Lung (tissue), 12 donors: ENCODE measurements around the gene VEPH1. TPM values are rescaled to one million over a fixed set of nuclear protein-coding genes. Genes with fewer than 3 reads are reported as not detected.

Experiments used
- ATAC-seq: fragments of 200-7000 bp; cut with Tn5 transposase; one replicate; pipeline ENCODE4 v1.9.1; 2020; ENCODE audit warnings: moderate number of reproducible peaks; ENCODE audit not compliant: insufficient read depth, low FRiP score
- DNase-seq, 3 donors: peaks; one replicate each; pipeline ENCODE4 v3.0.0-alpha.2; 2013 to 2017
- H3K27ac ChIP-seq, 2 donors: one replicate each; pipeline ENCODE4 v1.5.1; 2013; ENCODE audit warnings: mild to moderate bottlenecking in 2 of 2, moderate library complexity in 2 of 2, control low read depth in 1 of 2, inconsistent platforms in 1 of 2, low read depth in 1 of 2, low read length in 1 of 2
- H3K27me3 ChIP-seq, 3 donors: one replicate each; pipeline ENCODE4 v1.5.1; 2013; ENCODE audit warnings: low read length in 2 of 3; ENCODE audit not compliant: control insufficient read depth in 3 of 3, insufficient read depth in 3 of 3
- H3K36me3 ChIP-seq, 4 donors: one replicate each; pipeline ENCODE4 v1.5.1; 2013; ENCODE audit warnings: low read length in 4 of 4, mild to moderate bottlenecking in 1 of 4, moderate library complexity in 1 of 4; ENCODE audit not compliant: control insufficient read depth in 4 of 4, insufficient read depth in 4 of 4
- H3K4me1 ChIP-seq, 5 donors: one replicate each; pipeline ENCODE4 v1.5.1; 2013; ENCODE audit warnings: low read length in 5 of 5, mild to moderate bottlenecking in 2 of 5, moderate library complexity in 1 of 5; ENCODE audit not compliant: control insufficient read depth in 5 of 5, insufficient read depth in 5 of 5
- H3K4me3 ChIP-seq: one replicate; pipeline ENCODE4 v1.5.1; 2013; ENCODE audit warnings: mild to moderate bottlenecking, control low read depth, moderate library complexity
- H3K9ac ChIP-seq, 2 donors: one replicate each; pipeline ENCODE4 v1.5.1; 2013; ENCODE audit warnings: low read length in 2 of 2, control low read depth in 1 of 2; ENCODE audit not compliant: insufficient read depth in 1 of 2
- H3K9me3 ChIP-seq, 4 donors: one replicate each; pipeline ENCODE4 v1.5.1; 2013; ENCODE audit warnings: low read length in 3 of 4, mild to moderate bottlenecking in 1 of 4, moderate library complexity in 1 of 4; ENCODE audit not compliant: control insufficient read depth in 4 of 4, insufficient read depth in 3 of 4
- WGBS, 2 donors: extraction: QIAGEN DNeasy Blood & Tissue Kit; methylation state at CpG; one replicate each; pipeline ENCODE4 v1.1.7; 2013; 5-methylcytosine and 5-hydroxymethylcytosine counted together
- polyA plus RNA-seq, 2 donors: library from polyadenylated mRNA; stranded (reverse); fragments of 200-250 nt; gene quantifications; one replicate each; pipeline ENCODE4 v1.2.1, GENCODE V29; 2013
- total RNA-seq, 2 donors: library from RNA; depleted of rRNA in 1 of 2; stranded (reverse); fragments of >200 nt in 1 of 2; gene quantifications; one replicate each; pipeline ENCODE4 v1.2.1, GENCODE V29; 2014 to 2021
- TF ChIP-seq, protein P1 (sequence below): IDR thresholded peaks from 2 replicates; pipeline ENCODE4 v1.5.1; 2012; ENCODE audit warnings: mild to moderate bottlenecking; ENCODE audit errors: control extremely low read depth, extremely low read depth
- donor health status: control.
- donor health status: control.
- donor health status: Bipolar disorder and iron deficiency.
- donor health status: healthy.
- donor health status: DM: yes; HTN: yes; CAD: no.

VEPH1 gene
- total and polyA plus RNA-seq, 4 donors: 14.6 to 237 (median 65.5) TPM

GRCh38 chr3:157460253-157460652 lies 43.0 kb downstream of the VEPH1 start:
- TF ChIP-seq, protein P1, sequence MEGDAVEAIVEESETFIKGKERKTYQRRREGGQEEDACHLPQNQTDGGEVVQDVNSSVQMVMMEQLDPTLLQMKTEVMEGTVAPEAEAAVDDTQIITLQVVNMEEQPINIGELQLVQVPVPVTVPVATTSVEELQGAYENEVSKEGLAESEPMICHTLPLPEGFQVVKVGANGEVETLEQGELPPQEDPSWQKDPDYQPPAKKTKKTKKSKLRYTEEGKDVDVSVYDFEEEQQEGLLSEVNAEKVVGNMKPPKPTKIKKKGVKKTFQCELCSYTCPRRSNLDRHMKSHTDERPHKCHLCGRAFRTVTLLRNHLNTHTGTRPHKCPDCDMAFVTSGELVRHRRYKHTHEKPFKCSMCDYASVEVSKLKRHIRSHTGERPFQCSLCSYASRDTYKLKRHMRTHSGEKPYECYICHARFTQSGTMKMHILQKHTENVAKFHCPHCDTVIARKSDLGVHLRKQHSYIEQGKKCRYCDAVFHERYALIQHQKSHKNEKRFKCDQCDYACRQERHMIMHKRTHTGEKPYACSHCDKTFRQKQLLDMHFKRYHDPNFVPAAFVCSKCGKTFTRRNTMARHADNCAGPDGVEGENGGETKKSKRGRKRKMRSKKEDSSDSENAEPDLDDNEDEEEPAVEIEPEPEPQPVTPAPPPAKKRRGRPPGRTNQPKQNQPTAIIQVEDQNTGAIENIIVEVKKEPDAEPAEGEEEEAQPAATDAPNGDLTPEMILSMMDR: no peak
- WGBS, 2 donors: 68 to 75% methylated on average over 2 of the region's 2 CpGs
- Histone ChIP-seq H3K36me3 (peaks cover 0 to 4% (median 0%) of the 10 kb centered on the region in 4 donors), H3K9me3 (no peaks in the 10 kb centered on the region), H3K27me3 (no peaks in the 10 kb centered on the region), H3K4me3 (no peak overlapping the region), H3K4me1 (no peaks in the 10 kb centered on the region), H3K9ac (no peak overlapping the region), H3K27ac (no peak overlapping the region)
- no peak for DNase-seq
- ATAC-seq: no peak

- TF ChIP-seq, protein P1: no peak
- WGBS, 2 donors: 73 to 81% methylated on average over 2 of the region's 2 CpGs
- ATAC-seq (no peak), DNase-seq (no peak)
- Histone ChIP-seq H3K9ac (no peak overlapping the region), H3K27me3 (no peaks in the 10 kb centered on the region), H3K4me3 (no peak overlapping the region), H3K36me3 (peaks cover 0 to 4% (median 0%) of the 10 kb centered on the region in 4 donors), H3K4me1 (no peaks in the 10 kb centered on the region), H3K9me3 (no peaks in the 10 kb centered on the region), H3K27ac (no peak overlapping the region)
These were observed 43.5 kb downstream of the VEPH1 start for GRCh38 chr3:157459706-157460105.

- H3K4me3 ChIP-seq: no peak overlapping the region
- H3K9ac ChIP-seq: no peak overlapping the region
- TF ChIP-seq, protein P1: no peak
- H3K9me3 ChIP-seq: no peaks in the 10 kb centered on the region
- no peaks in the 10 kb centered on the region for H3K36me3 ChIP-seq
- no peak for DNase-seq
- H3K27me3 ChIP-seq: no peaks in the 10 kb centered on the region
- no peak overlapping the region for H3K27ac ChIP-seq
- no peak for ATAC-seq
- WGBS, 2 donors: 78 to 98% methylated on average over 1 of the region's 1 CpG
- no peaks in the 10 kb centered on the region for H3K4me1 ChIP-seq
These were observed 49.4 kb downstream of the VEPH1 start for GRCh38 chr3:157453824-157454223.

- WGBS, 2 donors: 31 to 58% methylated on average over 3 of the region's 3 CpGs
- Histone ChIP-seq H3K9ac (no peak overlapping the region), H3K27me3 (no peaks in the 10 kb centered on the region), H3K27ac (no peak overlapping the region), H3K9me3 (peaks cover 0 to 2% (median 0%) of the 10 kb centered on the region in 4 donors), H3K4me3 (no peak overlapping the region), H3K36me3 (no peaks in the 10 kb centered on the region), H3K4me1 (no peaks in the 10 kb centered on the region)
- ATAC-seq: no peak
- no peak for DNase-seq
- TF ChIP-seq, protein P1: no peak
These were observed 51.1 kb downstream of the VEPH1 start for GRCh38 chr3:157452097-157452496.
